ENCODE results near the gene EXOC2.

EXOC2 gene

GRCh38 chr6:692858-693722 lies at the start of gene EXOC2:
EXOC2 (minus strand) TSS chr6:693139; CDS start chr6:637818, 55,321 bp downstream.
- Mint-ChIP-seq H3K4me3 (peak within 1 kb of the TSS; percentile 92 to 98), H3K27me3 (no peaks in the 10 kb centered on the region), H3K27ac (peak within 1 kb of the TSS; percentile 92 to 98), H3K4me1 (peaks cover 42% of the 10 kb centered on the region), H3K9me3 (no peaks in the 10 kb centered on the region)
- peak; percentile 93 for ATAC-seq
- peak; percentile 84 to 89 for DNase-seq

GRCh38 chr6:741410-742339 lies 48.7 kb upstream of the EXOC2 start:
- ATAC-seq, result peak; percentile 74

GRCh38 chr6:736657-737446 lies 43.9 kb upstream of the EXOC2 start:
- Mint-ChIP-seq H3K27ac (no peak overlapping the region), H3K4me3 (no peak overlapping the region), H3K27me3 (peaks cover 3% of the 10 kb centered on the region), H3K9me3 (no peaks in the 10 kb centered on the region), H3K4me1 (no peaks in the 10 kb centered on the region)
- ATAC-seq (no peak), DNase-seq (no peak)

More at GRCh38 chr6:741410-742339, 48.7 kb upstream of the EXOC2 start:
- no peak overlapping the region for H3K4me3 Mint-ChIP-seq
- no peak overlapping the region for H3K27ac Mint-ChIP-seq
- no peaks in the 10 kb centered on the region for H3K4me1 Mint-ChIP-seq
- H3K9me3 Mint-ChIP-seq, result no peaks in the 10 kb centered on the region
- no peaks in the 10 kb centered on the region for H3K27me3 Mint-ChIP-seq
- DNase-seq, result no peak

- H3K27ac Mint-ChIP-seq, result no peak overlapping the region
- no peak overlapping the region for H3K4me3 Mint-ChIP-seq
- DNase-seq, result no peak
- peaks cover 28% of the 10 kb centered on the region for H3K27me3 Mint-ChIP-seq
- ATAC-seq, result no peak
- no peaks in the 10 kb centered on the region for H3K4me1 Mint-ChIP-seq
- no peaks in the 10 kb centered on the region for H3K9me3 Mint-ChIP-seq
Measured at GRCh38 chr6:733431-734219, 40.7 kb upstream of the EXOC2 start.

GRCh38 chr6:731924-732323 lies 39.0 kb upstream of the EXOC2 start:
- Mint-ChIP-seq H3K4me3 (no peak overlapping the region), H3K4me1 (no peaks in the 10 kb centered on the region), H3K27ac (no peak overlapping the region), H3K27me3 (peaks cover 40% of the 10 kb centered on the region), H3K9me3 (no peaks in the 10 kb centered on the region)
- ATAC-seq (no peak), DNase-seq (no peak)

DNA sequence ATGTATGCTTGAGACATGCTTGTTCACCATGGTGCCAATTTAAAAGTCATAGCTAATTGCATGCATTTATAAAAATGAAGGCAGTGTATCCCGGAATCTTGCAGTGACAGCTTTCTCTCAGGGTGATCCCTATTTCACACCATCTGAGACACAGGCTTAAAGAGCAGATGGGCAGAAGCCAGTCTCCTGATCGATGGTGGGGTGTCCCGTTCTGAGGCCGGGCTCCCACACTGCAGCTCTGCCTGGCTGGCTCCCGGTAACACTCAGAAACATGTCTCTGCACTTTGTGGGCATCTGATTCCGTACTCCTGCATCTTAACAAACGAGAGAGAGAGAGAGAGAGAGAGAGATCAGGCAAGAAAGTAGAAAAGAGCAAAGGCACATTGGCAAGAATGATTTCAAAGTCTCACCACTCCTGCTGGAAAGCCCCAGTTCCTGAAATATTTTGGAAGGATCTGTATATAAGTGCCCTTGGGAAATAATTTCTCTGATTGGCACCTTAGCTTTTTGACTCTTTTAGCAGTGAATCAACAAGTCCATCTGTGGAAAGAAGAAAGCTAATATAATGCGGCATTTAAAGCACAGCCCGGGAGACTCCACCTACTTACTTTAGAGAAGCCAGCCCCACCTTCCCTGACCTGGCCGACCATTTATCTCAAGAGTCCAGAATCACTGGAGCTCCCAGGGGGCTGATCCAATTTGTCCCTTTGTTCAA lies 36.8 kb upstream of the EXOC2 start:
- Mint-ChIP-seq H3K27ac (no peak overlapping the region), H3K4me1 (no peaks in the 10 kb centered on the region), H3K9me3 (no peaks in the 10 kb centered on the region), H3K4me3 (no peak overlapping the region), H3K27me3 (peaks cover 42% of the 10 kb centered on the region)
- DNase-seq, result no peak
- no peak for ATAC-seq

DNA sequence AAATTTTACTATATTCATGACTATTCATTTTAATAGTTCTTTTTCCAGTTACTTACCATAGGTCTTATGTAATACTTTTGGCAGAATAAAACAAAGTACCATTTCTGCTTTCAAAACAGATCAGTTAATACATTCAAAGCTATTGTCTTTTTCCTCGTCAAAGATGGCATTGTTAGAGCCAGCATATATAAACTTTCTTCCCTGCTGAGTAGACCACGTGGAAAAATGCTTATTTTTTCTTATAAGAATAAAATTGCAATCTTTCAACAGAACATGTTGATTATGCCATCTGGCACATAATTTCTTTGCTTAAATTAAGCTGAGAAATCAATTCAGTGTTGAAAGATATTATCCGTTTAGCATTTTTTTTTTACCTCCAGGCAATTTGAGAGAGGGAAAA lies 34.9 kb upstream of the EXOC2 start:
- H3K27me3 Mint-ChIP-seq, result peaks cover 53% of the 10 kb centered on the region
- H3K27ac Mint-ChIP-seq, result no peak overlapping the region
- no peaks in the 10 kb centered on the region for H3K4me1 Mint-ChIP-seq
- DNase-seq, result no peak
- no peak for ATAC-seq
- H3K9me3 Mint-ChIP-seq, result no peaks in the 10 kb centered on the region
- no peak overlapping the region for H3K4me3 Mint-ChIP-seq

DNA sequence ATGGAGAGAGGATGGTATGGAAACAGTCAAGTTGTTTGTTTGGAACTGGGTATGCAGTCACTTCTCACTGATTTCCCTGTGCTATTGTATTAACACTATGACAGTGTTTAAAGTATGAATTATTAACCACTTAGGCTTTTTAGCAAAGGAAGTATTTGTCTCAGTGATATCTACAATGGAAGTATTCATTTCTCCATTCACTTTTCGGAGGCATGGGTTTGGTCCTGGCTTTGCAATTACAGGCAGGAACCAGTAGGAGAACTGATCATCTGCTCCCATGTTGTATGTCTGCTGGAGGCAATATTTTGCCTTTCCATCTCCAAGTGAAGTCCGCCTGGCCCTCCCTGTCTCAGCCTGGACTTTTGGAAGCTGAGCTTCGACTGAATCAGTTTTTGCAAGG lies 30.6 kb upstream of the EXOC2 start:
- Mint-ChIP-seq H3K4me3 (no peak overlapping the region), H3K27ac (no peak overlapping the region), H3K27me3 (peaks cover 25% of the 10 kb centered on the region), H3K9me3 (no peaks in the 10 kb centered on the region), H3K4me1 (peaks cover 4% of the 10 kb centered on the region)
- ATAC-seq (no peak), DNase-seq (no peak)

- ATAC-seq, result no peak
- no peak overlapping the region for H3K27ac Mint-ChIP-seq
- peaks cover 4% of the 10 kb centered on the region for H3K4me1 Mint-ChIP-seq
- H3K4me3 Mint-ChIP-seq, result no peak overlapping the region
- DNase-seq, result no peak
- H3K9me3 Mint-ChIP-seq, result no peaks in the 10 kb centered on the region
- peaks cover 21% of the 10 kb centered on the region for H3K27me3 Mint-ChIP-seq
Measured at GRCh38 chr6:722608-723007, 29.7 kb upstream of the EXOC2 start.

DNA sequence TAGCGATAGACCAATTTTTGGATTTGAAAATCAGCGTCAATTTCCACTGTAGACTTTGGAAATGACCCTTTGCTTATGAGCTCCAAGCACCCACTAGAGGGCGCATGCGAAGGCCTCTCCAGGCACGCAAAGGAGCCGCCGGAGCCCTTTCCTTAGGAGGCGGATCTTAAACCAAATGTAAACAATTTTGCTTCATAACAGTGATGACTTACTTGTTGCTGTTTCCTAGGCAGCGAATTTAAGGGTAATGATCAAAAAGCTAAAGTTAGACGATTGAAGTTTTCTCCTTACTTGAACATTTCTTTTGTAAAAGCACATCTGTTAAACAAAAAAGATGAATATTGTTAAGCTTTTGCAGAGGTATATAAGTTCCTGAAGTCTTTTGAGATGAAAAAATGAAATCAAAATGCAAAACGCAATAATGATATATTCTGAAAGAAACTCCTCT lies 29.2 kb upstream of the EXOC2 start:
- Mint-ChIP-seq H3K9me3 (no peaks in the 10 kb centered on the region), H3K27me3 (peaks cover 16% of the 10 kb centered on the region), H3K4me3 (no peak overlapping the region), H3K27ac (no peak overlapping the region), H3K4me1 (peaks cover 4% of the 10 kb centered on the region)
- DNase-seq (peak; percentile 58 to 70), ATAC-seq (peak; percentile 81)

GRCh38 chr6:718345-718744 lies 25.4 kb upstream of the EXOC2 start:
- no peak for ATAC-seq
- Mint-ChIP-seq H3K27ac (no peak overlapping the region), H3K9me3 (no peaks in the 10 kb centered on the region), H3K4me1 (peaks cover 12% of the 10 kb centered on the region), H3K27me3 (peaks cover 6% of the 10 kb centered on the region), H3K4me3 (no peak overlapping the region)
- DNase-seq, result no peak

DNA sequence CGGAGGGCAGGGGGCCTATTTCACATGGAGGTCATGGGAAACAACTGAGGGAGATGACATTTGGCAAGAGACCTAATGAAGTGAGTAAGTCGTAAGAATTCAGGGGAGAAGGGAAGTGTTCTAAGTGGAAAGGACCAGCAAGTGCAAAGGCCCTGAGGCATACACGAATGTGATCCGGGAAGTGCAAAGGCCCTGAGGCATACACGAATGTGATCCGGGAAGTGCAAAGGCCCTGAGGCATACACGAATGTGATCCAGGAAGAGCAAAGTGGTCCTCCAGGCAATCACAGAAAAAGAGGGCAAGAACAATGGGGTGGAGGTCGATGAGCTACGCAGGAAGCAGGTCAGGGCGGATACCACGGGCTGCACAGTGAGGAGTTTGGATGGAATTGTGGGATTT lies 24.2 kb upstream of the EXOC2 start:
- no peaks in the 10 kb centered on the region for H3K9me3 Mint-ChIP-seq
- H3K4me1 Mint-ChIP-seq, result peaks cover 8% of the 10 kb centered on the region
- H3K27ac Mint-ChIP-seq, result no peak overlapping the region
- DNase-seq (no peak), ATAC-seq (no peak)
- H3K4me3 Mint-ChIP-seq, result no peak overlapping the region
- no peaks in the 10 kb centered on the region for H3K27me3 Mint-ChIP-seq

GRCh38 chr6:715709-716491 lies 23.0 kb upstream of the EXOC2 start:
- H3K4me3 Mint-ChIP-seq, result no peak overlapping the region
- ATAC-seq (no peak), DNase-seq (no peak)
- H3K27ac Mint-ChIP-seq, result no peak overlapping the region
- no peaks in the 10 kb centered on the region for H3K27me3 Mint-ChIP-seq
- no peaks in the 10 kb centered on the region for H3K9me3 Mint-ChIP-seq
- peaks cover 19% of the 10 kb centered on the region for H3K4me1 Mint-ChIP-seq

Data from stimulated activated naive CD8-positive, alpha-beta T cell treated with anti-CD3 and anti-CD28 coated beads, Interleukin-15, amount 100 ng/mL, for 72 hours (primary cell).